ENCODE data around the gene ARNT2. TPM values are rescaled to one million over a fixed set of nuclear protein-coding genes. Genes with fewer than 3 reads are reported as not detected.

Gene ARNT2
- polyA plus RNA-seq, 1 experiment, result 44.6 TPM

GRCh38 chr15:80485370-80486164 is 81.4 kb downstream of the ARNT2 start:
- CTCF ChIA-PET, result interaction anchor here (0.6 kb wide), 1 partner anchor 15 kb away, joined by 4 read pairs; no protein-coding TSS in a partner anchor
- Histone ChIP-seq H3K36me3 (ENCODE audit: control insufficient read depth, insufficient read depth, low read length) (no peaks in the 10 kb centered on the region), H3K4me3 (ENCODE audit: low read depth, low read length) (no peak overlapping the region), H3K27me3 (ENCODE audit: control insufficient read depth, insufficient read depth, low read length) (no peaks in the 10 kb centered on the region)
- POLR2A ChIA-PET, result no interaction called here
- no peak for DNase-seq (ENCODE audit: low read depth)
- TF ChIP-seq CTCF (IDR thresholded peaks at IDR 0.05; ENCODE audit: insufficient read depth, low read depth, low read length), result no peak

- no peaks in the 10 kb centered on the region for H3K36me3 ChIP-seq (ENCODE audit: control insufficient read depth, insufficient read depth, low read length)
- no peaks in the 10 kb centered on the region for H3K27me3 ChIP-seq (ENCODE audit: control insufficient read depth, insufficient read depth, low read length)
- H3K4me3 ChIP-seq (ENCODE audit: low read depth, low read length), result no peak overlapping the region
- no peak for DNase-seq (ENCODE audit: low read depth)
- CTCF ChIA-PET, result interaction anchor here (0.6 to 4.1 kb wide), 5 partner anchors 12 to 79 kb away, joined by 3 to 21 read pairs (median 3); no protein-coding TSS in a partner anchor
- TF ChIP-seq CTCF (IDR thresholded peaks at IDR 0.05; ENCODE audit: insufficient read depth, low read depth, low read length), result no peak
- POLR2A ChIA-PET, result interaction anchor here (0.7 kb wide), 2 partner anchors 291 to 295 kb away, joined by 3 read pairs; partner anchors contain the start of gene CEMIP
Measured at GRCh38 chr15:80487839-80488390, 83.7 kb downstream of the ARNT2 start.

- ChIA-PET POLR2A (interaction anchor here (0.5 to 1.5 kb wide), 9 partner anchors 8 to 290 kb away, joined by 4 to 19 read pairs (median 5); partner anchors contain the start of gene CEMIP), CTCF (interaction anchor here (0.6 to 4.1 kb wide), 9 partner anchors 9 to 365 kb away, joined by 3 to 21 read pairs (median 3); partner anchors contain the start of gene CEMIP)
- Histone ChIP-seq H3K4me3 (ENCODE audit: low read depth, low read length) (no peak overlapping the region), H3K36me3 (ENCODE audit: control insufficient read depth, insufficient read depth, low read length) (no peaks in the 10 kb centered on the region), H3K27me3 (ENCODE audit: control insufficient read depth, insufficient read depth, low read length) (no peaks in the 10 kb centered on the region)
- DNase-seq (ENCODE audit: low read depth), result peak; percentile 97
- no peak for TF ChIP-seq CTCF (IDR thresholded peaks at IDR 0.05; ENCODE audit: insufficient read depth, low read depth, low read length)
Measured at GRCh38 chr15:80489030-80489594, 84.9 kb downstream of the ARNT2 start.

GRCh38 chr15:80490431-80490990 is 86.3 kb downstream of the ARNT2 start:
- H3K36me3 ChIP-seq (ENCODE audit: control insufficient read depth, insufficient read depth, low read length), result no peaks in the 10 kb centered on the region
- POLR2A ChIA-PET, result no interaction called here
- no peaks in the 10 kb centered on the region for H3K27me3 ChIP-seq (ENCODE audit: control insufficient read depth, insufficient read depth, low read length)
- no peak for TF ChIP-seq CTCF (IDR thresholded peaks at IDR 0.05; ENCODE audit: insufficient read depth, low read depth, low read length)
- CTCF ChIA-PET, result interaction anchor here (1.1 to 4.1 kb wide), 4 partner anchors 10 to 287 kb away, joined by 3 to 21 read pairs (median 7); no protein-coding TSS in a partner anchor
- DNase-seq (ENCODE audit: low read depth), result no peak
- H3K4me3 ChIP-seq (ENCODE audit: low read depth, low read length), result no peak overlapping the region

All from BJ (cell line).